CD4-positive, alpha-beta T cell treated with Interleukin-15 for 4 hours (primary cell): ENCODE measurements around the gene SEMA7A.

Experiments
- DNase-seq: peaks from one replicate; pipeline ENCODE4 v3.0.0-alpha.2; 2020; ENCODE audit warnings: low spot score

SEMA7A gene

GRCh38 chr15:74387141-74387541 is 46.6 kb downstream of the SEMA7A start:
- no peak for DNase-seq

GRCh38 chr15:74386496-74387140 is 47.1 kb downstream of the SEMA7A start:
- DNase-seq: no peak

- no peak for DNase-seq
Measured at GRCh38 chr15:74385733-74386132, 48.0 kb downstream of the SEMA7A start.

- DNase-seq: peak; percentile 51
Measured at GRCh38 chr15:74384881-74385643, 48.7 kb downstream of the SEMA7A start.

GRCh38 chr15:74384566-74384880 is 49.2 kb downstream of the SEMA7A start:
- no peak for DNase-seq

GRCh38 chr15:74383695-74384565 is 49.8 kb downstream of the SEMA7A start:
- DNase-seq: peak; percentile 52

GRCh38 chr15:74383286-74383685 is 50.5 kb downstream of the SEMA7A start:
- DNase-seq: no peak

GRCh38 chr15:74382004-74382816 is 51.5 kb downstream of the SEMA7A start:
- DNase-seq: peak; percentile 76

GRCh38 chr15:74381481-74381880 is 52.3 kb downstream of the SEMA7A start:
- DNase-seq: no peak

- DNase-seq: no peak
Measured at GRCh38 chr15:74381190-74381453, 52.6 kb downstream of the SEMA7A start.

GRCh38 chr15:74380361-74381189 is 53.2 kb downstream of the SEMA7A start:
- no peak for DNase-seq

- DNase-seq: no peak
Measured at GRCh38 chr15:74378848-74379247, 54.9 kb downstream of the SEMA7A start.

GRCh38 chr15:74377831-74378766 is 55.7 kb downstream of the SEMA7A start:
- DNase-seq: no peak

GRCh38 chr15:74376825-74377581 is 56.8 kb downstream of the SEMA7A start:
- DNase-seq: no peak

GRCh38 chr15:74376226-74376625 is 57.5 kb downstream of the SEMA7A start:
- no peak for DNase-seq

- peak; percentile 87 for DNase-seq
Measured at GRCh38 chr15:74375303-74375693, 58.5 kb downstream of the SEMA7A start.

GRCh38 chr15:74374648-74375302 is 59.0 kb downstream of the SEMA7A start:
- DNase-seq: no peak

GRCh38 chr15:74373731-74374647 is 59.8 kb downstream of the SEMA7A start:
- peak; percentile 95 for DNase-seq
